GM18861 (cell line): Measurements from ENCODE around the gene PIGZ.

ENCODE experiments used
- ATAC-seq: cut with Tn5 transposase; IDR thresholded peaks from one replicate; pipeline ENCODE4 v1.9.1; 2021; ENCODE audit not compliant: unreplicated experiment

The PIGZ gene

GRCh38 chr3:196968233-196969133 lies at the start of gene PIGZ:
Gene PIGZ, minus strand, starts transcription at chr3:196968833. Its CDS starts 16,802 bp downstream, at chr3:196952031.
- peak; percentile 43 for ATAC-seq

- ATAC-seq = no peak
Observed at GRCh38 chr3:197017003-197017402, 48.4 kb upstream of the PIGZ start.

- no peak for ATAC-seq
Observed at GRCh38 chr3:197015790-197016736, 47.4 kb upstream of the PIGZ start.

GRCh38 chr3:197014942-197015575 lies 46.4 kb upstream of the PIGZ start:
- no peak for ATAC-seq

GRCh38 chr3:197014024-197014423 lies 45.4 kb upstream of the PIGZ start:
- ATAC-seq = no peak

GRCh38 chr3:197012540-197012883 lies 43.9 kb upstream of the PIGZ start:
- ATAC-seq = no peak

GRCh38 chr3:197011780-197012539 lies 43.3 kb upstream of the PIGZ start:
- no peak for ATAC-seq

- no peak for ATAC-seq
Observed at GRCh38 chr3:197010556-197011351, 42.1 kb upstream of the PIGZ start.

- ATAC-seq = no peak
Observed at GRCh38 chr3:197009532-197010019, 40.9 kb upstream of the PIGZ start.

- no peak for ATAC-seq
Observed at GRCh38 chr3:197008436-197009209, 40.0 kb upstream of the PIGZ start.

GRCh38 chr3:197007953-197008352 lies 39.3 kb upstream of the PIGZ start:
- ATAC-seq = no peak

- no peak for ATAC-seq
Observed at GRCh38 chr3:197007296-197007940, 38.8 kb upstream of the PIGZ start.

- no peak for ATAC-seq
Observed at GRCh38 chr3:197006860-197007259, 38.2 kb upstream of the PIGZ start.

GRCh38 chr3:197006446-197006845 lies 37.8 kb upstream of the PIGZ start:
- ATAC-seq = no peak

- no peak for ATAC-seq
Observed at GRCh38 chr3:197003461-197004385, 35.1 kb upstream of the PIGZ start.

- peak; percentile 62 for ATAC-seq
Observed at GRCh38 chr3:197002701-197003454, 34.2 kb upstream of the PIGZ start.
